PC-3 (cell line): ENCODE results near the gene PLEKHO2.

ENCODE experiments used
- CTCF ChIP-seq: fragments of 300-600 bp; sonication (generic); conservative IDR thresholded peaks from 2 replicates; pipeline ENCODE4 v1.5.1; 2017; ENCODE audit warnings: antibody characterized with exemption, low read depth, mild to moderate bottlenecking, low read length
- EZH2phosphoT487 ChIP-seq: fragments of 300-600 bp; sonication (generic); IDR thresholded peaks from 2 replicates; pipeline ENCODE4 v1.6.1; 2018; ENCODE audit warnings: mild to moderate bottlenecking, antibody characterized with exemption, low read length, borderline replicate concordance

DNA sequence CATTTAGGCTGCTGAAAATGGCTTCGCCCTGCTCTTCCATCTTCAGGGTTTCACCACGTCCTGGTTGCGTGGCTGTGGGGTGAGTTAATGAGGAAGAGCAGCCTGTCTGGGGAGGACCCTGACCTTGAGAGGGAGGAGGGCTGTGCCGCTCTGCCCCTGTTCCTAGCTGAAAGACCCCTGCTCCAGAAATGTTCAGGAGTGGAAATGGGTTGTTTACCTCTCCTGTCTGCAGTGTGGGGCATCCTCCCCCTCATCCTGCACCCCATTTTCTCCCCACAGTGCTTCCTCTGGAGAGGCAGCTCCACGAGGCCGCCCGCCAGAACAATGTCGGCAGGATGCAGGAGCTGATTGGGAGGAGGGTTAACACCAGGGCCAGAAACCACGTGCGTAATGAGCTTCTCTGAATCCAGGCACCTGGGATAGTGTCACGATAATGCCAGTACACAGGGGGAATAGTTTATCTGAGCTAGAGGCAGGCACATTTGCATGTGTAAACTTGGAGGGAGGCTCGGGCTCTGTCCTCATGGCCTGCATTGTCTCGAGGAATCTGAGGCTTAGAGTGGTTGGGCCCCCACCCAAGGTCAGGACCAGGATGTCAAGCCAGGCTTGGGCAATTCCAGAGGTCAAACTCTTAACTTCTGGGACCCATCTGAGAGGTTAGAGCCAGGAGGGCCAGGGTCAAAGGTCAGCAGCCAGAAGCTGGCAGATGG lies 74.0 kb downstream of the PLEKHO2 start:
- TF ChIP-seq CTCF, result no peak
- TF ChIP-seq EZH2phosphoT487, result no peak
